ENCODE results near the gene ABTB2.

DNA sequence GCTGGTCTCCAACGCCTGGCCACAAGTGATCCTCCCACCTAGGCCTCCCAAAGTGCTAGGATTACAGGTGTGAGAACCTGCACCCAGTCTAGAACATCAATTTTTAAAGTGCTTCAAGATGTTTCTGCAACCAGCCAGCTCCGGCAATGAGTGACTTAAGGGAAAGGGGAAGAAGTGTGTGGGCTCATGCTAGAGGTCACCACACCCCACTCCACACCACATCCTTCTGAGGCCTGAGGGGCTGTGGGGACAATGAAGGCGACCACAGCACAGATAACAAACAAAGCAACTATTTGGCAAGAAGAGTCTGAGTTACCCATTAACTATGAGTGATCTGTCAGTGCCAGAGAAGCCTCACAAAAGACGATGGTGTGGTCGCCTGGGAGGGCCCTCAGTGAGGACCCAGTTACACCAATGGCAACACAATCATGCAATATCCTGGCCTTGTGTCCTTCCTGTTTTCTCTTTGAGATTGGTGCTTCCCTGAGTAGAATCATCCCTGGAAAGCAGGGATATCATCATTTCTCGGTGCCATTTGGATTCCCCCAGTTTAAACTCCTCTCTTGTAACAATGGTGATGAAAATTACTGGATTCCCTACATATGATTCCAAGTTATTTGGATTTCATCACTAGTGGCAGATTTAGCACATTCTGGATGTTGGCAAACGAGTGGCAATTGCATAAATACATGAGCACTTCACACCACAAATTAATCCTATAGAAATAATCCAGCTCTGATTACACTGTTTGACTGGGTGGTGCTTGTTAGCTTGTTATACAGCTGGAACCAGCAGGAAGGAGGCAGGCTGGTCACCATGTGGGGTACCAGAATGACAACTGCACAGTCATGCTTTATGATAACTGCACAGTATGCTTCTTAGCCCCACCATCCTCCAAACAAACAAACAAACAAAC is 18.4 kb downstream of the ABTB2 start:
- TF ChIP-seq, protein P1, sequence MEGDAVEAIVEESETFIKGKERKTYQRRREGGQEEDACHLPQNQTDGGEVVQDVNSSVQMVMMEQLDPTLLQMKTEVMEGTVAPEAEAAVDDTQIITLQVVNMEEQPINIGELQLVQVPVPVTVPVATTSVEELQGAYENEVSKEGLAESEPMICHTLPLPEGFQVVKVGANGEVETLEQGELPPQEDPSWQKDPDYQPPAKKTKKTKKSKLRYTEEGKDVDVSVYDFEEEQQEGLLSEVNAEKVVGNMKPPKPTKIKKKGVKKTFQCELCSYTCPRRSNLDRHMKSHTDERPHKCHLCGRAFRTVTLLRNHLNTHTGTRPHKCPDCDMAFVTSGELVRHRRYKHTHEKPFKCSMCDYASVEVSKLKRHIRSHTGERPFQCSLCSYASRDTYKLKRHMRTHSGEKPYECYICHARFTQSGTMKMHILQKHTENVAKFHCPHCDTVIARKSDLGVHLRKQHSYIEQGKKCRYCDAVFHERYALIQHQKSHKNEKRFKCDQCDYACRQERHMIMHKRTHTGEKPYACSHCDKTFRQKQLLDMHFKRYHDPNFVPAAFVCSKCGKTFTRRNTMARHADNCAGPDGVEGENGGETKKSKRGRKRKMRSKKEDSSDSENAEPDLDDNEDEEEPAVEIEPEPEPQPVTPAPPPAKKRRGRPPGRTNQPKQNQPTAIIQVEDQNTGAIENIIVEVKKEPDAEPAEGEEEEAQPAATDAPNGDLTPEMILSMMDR (IDR thresholded peaks at IDR 0.05; ENCODE audit: borderline replicate concordance, extremely low read depth, low read length, poor library complexity, severe bottlenecking), result no peak
- TF ChIP-seq EZH2 (IDR thresholded peaks at IDR 0.05; ENCODE audit: borderline replicate concordance, low read depth, low read length, severe bottlenecking), result no peak

All from DND-41 (cell line).